NCI-H1105 (cell line): ENCODE measurements around the gene CNPY4.

Experiments
- DNase-seq: peaks from one replicate; lab custom pipeline; 2025; lab: John Stamatoyannopoulos, UW

Gene CNPY4, protein sequence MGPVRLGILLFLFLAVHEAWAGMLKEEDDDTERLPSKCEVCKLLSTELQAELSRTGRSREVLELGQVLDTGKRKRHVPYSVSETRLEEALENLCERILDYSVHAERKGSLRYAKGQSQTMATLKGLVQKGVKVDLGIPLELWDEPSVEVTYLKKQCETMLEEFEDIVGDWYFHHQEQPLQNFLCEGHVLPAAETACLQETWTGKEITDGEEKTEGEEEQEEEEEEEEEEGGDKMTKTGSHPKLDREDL

DNA sequence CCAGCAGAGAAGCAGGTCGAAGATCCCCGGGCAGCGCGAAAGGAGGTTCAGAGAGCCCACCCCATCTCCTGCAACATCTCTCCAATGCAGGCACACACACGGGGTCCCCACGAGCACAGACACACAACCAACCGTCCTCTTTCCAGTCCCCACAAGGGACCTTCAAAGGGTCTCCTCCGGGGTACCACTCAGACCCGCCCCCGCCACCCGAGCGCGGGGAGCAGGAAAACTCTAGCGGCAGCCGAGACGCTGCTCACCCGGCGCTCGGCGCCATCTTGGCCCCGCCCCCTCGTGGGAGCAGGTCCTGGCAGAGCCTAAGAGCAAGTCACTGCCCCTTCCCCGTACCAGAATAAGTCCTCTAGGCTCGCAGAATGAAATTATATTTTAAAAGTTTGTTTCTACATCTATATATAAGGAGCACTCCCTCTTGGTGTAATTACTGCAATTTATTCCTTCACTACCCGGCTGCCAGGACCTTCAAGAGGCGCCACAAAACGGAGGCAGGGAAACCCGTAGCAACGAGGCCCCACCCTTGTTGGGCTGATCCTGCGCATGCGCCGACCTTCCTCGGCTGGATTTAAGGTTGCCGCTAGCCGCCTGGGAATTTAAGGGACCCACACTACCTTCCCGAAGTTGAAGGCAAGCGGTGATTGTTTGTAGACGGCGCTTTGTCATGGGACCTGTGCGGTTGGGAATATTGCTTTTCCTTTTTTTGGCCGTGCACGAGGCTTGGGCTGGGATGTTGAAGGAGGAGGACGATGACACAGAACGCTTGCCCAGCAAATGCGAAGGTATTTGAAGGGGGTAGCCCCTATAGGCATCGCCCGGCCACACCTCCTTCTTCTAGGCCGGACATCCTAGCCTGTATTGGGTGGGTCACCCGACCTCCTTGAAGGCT is at the start of gene CNPY4, which contains the start of gene TAF6:
CNPY4 (plus strand) TSS at position 563 of the 898 bp plus-strand sequence; CDS start at position 674, 111 bp downstream.
TAF6 (minus strand) TSS at position 287 of the 898 bp plus-strand sequence. CDS start 5,149 bp downstream, outside the sequence.
- DNase-seq, result peak; percentile 93

- DNase-seq, result no peak
These were observed 49.4 kb upstream of the CNPY4 start for GRCh38 chr7:100069991-100070390.

GRCh38 chr7:100071018-100071723 is 48.3 kb upstream of the CNPY4 start:
- DNase-seq, result no peak

DNA sequence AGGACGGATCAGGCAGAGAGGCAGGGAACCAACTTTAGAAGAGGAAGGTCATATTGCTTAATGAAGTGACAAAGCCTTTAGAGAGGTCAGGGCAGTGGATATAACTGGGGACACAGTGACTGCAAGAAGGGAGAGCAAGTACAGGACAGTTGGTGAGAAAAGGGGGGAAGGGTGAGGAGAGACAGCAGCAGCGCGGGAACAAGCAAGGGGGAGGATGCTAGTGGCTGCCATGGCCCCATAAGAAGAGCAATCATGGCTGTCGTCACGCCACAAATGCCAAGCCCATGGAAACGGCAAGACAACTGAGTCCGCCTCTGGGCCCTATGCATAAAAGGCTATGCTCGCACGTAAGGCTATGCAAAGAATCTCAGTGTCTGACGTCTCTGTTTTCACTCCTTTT is 47.0 kb upstream of the CNPY4 start:
- no peak for DNase-seq

GRCh38 chr7:100074841-100075240 is 44.6 kb upstream of the CNPY4 start:
- DNase-seq, result no peak

DNA sequence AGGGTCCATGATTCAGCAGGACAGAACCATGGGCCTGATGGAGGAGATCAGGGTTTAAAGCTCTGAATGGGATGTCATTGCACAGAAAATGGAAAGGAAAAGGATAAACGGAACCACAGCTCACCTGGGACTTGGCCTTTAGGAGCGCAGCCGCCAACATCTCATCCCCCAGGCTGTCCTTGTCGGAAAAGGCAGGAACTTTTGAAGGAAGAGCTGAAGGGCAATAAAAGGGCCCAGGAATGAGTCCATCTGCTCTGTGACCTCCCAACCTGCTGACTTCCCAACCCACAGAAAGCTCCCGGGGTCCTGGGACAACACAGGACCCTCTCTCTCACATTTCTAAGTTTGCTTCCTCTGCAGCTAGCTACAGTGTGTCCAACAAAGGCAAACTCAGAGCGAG is 44.0 kb upstream of the CNPY4 start:
- no peak for DNase-seq

- no peak for DNase-seq
These were observed 42.2 kb upstream of the CNPY4 start for GRCh38 chr7:100077205-100077604.

GRCh38 chr7:100079024-100079560 is 40.3 kb upstream of the CNPY4 start:
- DNase-seq, result no peak

DNA sequence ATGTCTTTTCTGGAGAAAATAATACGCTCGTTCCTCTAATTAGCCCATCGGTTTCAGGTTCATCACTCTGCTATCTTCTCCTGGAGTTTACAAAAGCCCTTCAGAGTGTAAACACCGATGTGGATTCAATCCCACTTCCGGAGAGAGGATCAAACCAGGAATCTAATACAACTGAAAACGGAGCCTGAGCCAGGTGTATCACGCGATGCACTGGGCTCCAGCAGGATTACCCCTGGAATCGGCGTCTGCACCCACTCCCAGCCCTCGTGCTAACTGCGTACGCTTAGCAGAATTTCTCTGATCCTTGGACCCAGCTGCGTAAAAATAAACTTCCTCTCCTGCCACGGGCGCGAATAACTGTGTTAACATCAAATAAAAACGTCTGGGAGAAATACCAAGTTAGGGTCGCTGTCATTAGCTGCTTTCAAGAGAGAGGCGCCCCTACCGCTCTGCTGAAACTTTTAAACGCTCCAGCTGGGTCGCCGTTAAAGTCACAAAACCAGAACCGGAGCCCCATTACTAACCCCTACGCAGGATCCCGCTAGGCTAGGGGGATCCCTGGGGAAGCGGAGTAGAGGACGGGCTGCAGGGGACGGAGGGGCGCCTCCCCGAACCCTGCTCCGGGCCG is 38.4 kb upstream of the CNPY4 start:
- no peak for DNase-seq

DNA sequence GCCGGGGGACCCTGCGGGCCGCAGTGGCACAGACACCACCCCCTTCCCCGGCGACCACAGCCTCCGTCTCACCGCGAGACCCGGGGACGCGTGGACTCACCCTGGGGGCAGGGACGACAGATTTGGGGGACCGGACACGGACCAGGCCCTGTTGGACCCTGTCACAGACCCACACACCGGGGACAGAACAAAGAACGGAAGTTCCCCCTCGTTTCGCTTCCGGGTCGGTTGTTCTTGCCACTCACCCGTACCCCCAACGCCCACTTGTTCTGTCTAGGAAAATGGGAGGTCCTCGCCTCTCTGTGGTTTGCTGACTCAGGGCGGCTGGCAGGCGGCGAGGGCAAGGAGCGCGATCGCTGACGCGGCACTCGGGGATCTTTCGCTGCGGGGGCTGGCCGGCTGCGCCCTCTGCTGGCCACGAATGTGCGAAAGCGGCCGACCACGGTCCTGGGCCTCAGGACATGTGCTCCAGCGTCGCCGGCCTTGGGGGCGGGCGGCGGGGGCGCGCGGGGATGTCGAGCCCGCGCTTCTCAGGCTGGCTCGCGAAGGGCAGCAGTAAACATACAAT is 37.8 kb upstream of the CNPY4 start, which contains the start of gene ZNF3:
ZNF3 (minus strand) TSS at position 189 of the 568 bp plus-strand sequence. CDS start 4,366 bp downstream, outside the sequence.
- DNase-seq, result peak; percentile 97

GRCh38 chr7:100082978-100083377 is 36.5 kb upstream of the CNPY4 start:
- DNase-seq, result no peak

DNA sequence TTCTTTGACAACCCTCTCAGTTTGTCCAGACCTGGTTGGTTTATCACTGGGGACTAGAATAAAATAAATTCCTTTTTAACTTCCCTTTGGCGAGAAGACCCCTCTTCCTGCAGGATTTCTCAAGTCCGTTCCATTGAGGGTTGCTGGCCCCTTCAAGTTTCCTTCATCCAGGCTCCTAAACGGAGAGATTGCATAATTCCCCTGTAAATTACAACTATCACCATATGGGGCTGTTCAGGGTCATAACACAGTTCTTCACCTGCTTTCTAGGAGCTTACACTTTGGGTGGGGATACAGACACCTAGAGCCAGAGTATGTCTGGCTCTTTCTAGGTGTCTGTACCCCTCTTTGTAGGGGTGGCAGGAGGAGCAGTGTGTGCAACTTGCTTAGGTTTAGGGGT is 33.9 kb upstream of the CNPY4 start:
- no peak for DNase-seq

- no peak for DNase-seq
These were observed 32.2 kb upstream of the CNPY4 start for GRCh38 chr7:100087055-100087750.

GRCh38 chr7:100088095-100088620 is 31.3 kb upstream of the CNPY4 start:
- DNase-seq, result no peak

DNA sequence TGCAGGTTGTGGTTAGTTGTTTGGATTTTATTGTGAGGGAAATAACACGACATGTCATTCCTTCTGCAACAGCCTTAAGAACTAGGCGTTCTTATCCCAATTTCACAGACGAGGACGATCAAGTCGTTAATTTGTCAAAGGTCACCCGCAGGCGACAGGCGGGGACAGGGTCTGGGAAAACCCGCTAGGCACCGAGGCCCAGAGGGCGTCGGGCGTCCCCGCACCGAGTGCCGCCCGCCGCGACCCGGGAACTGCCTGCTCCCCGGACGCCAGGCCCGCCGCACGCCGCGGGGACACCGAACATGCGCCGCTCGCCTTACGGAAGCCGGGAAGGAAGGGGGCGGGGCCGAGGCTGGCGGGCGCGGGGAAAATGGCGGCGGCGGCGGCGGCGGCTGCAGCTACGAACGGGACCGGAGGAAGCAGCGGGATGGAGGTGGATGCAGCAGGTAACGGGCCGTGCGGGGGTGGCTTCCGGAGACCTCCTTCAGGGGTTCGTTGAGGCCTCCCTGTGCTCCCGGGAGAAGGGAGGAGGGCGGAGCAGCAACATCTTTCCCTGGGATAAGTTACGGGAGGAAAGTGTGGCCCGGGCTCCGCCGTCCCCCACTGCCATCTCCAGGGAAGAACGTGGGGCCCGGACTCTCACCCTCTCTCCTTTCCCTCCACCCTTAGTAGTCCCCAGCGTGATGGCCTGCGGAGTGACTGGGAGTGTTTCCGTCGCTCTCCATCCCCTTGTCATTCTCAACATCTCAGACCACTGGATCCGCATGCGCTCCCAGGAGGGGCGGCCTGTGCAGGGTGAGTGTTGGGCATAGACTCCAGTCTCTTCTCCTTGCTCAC is 30.6 kb upstream of the CNPY4 start, which contains the start of gene COPS6:
COPS6 (plus strand) TSS at position 349 of the 837 bp plus-strand sequence; CDS start at position 371, 22 bp downstream.
- DNase-seq, result peak; percentile 57

GRCh38 chr7:100089458-100090196 is 29.8 kb upstream of the CNPY4 start:
- no peak for DNase-seq

GRCh38 chr7:100090527-100091410 is 28.7 kb upstream of the CNPY4 start:
- no peak for DNase-seq
